ENCODE measurements around the gene UQCRQ.

Gene UQCRQ

GRCh38 chr5:132856011-132856410 is 10.4 kb upstream of the UQCRQ start:
- no peak for DNase-seq (ENCODE audit: insufficient read length)
- FAIRE-seq = no peak
- TF ChIP-seq POLR2AphosphoS5 (IDR thresholded peaks at IDR 0.05; ENCODE audit: low read depth, low read length) (no peak), TAF1 (IDR thresholded peaks at IDR 0.05; ENCODE audit: borderline replicate concordance, low read depth, low read length) (no peak), POLR2A (IDR thresholded peaks at IDR 0.05; ENCODE audit: low read depth, low read length) (no peak)

- no peak for FAIRE-seq
- DNase-seq (ENCODE audit: insufficient read length) = no peak
- TF ChIP-seq POLR2AphosphoS5 (IDR thresholded peaks at IDR 0.05; ENCODE audit: low read depth, low read length) (no peak), POLR2A (IDR thresholded peaks at IDR 0.05; ENCODE audit: low read depth, low read length) (no peak), TAF1 (IDR thresholded peaks at IDR 0.05; ENCODE audit: borderline replicate concordance, low read depth, low read length) (no peak)
These were observed 6.5 kb upstream of the UQCRQ start for GRCh38 chr5:132859889-132860437.

GRCh38 chr5:132860742-132861141 is 5.7 kb upstream of the UQCRQ start:
- FAIRE-seq (no peak), DNase-seq (ENCODE audit: insufficient read length) (no peak)
- TF ChIP-seq POLR2AphosphoS5 (IDR thresholded peaks at IDR 0.05; ENCODE audit: low read depth, low read length) (no peak), POLR2A (IDR thresholded peaks at IDR 0.05; ENCODE audit: low read depth, low read length) (no peak), TAF1 (IDR thresholded peaks at IDR 0.05; ENCODE audit: borderline replicate concordance, low read depth, low read length) (no peak)

GRCh38 chr5:132865668-132866341 is 637 bp upstream of the UQCRQ start:
- FAIRE-seq = no peak
- no peak for DNase-seq (ENCODE audit: insufficient read length)
- no peak for TF ChIP-seq TAF1 (IDR thresholded peaks at IDR 0.05; ENCODE audit: borderline replicate concordance, low read depth, low read length)

GRCh38 chr5:132867046-132867451 is 607 bp downstream of the UQCRQ start:
- DNase-seq (ENCODE audit: insufficient read length) (no peak), FAIRE-seq (no peak)
- no peak for TF ChIP-seq TAF1 (IDR thresholded peaks at IDR 0.05; ENCODE audit: borderline replicate concordance, low read depth, low read length)
- TF ChIP-seq POLR2AphosphoS5 (IDR thresholded peaks at IDR 0.05; ENCODE audit: low read depth, low read length) = no peak
- TF ChIP-seq POLR2A (IDR thresholded peaks at IDR 0.05; ENCODE audit: low read depth, low read length) = no peak

- TF ChIP-seq TAF1 (IDR thresholded peaks at IDR 0.05; ENCODE audit: borderline replicate concordance, low read depth, low read length) = no peak
- TF ChIP-seq POLR2AphosphoS5 (IDR thresholded peaks at IDR 0.05; ENCODE audit: low read depth, low read length) = 0 out of 2 replicates have a peak, but pooled peaks have one; percentile 22
- no peak for FAIRE-seq
- DNase-seq (ENCODE audit: insufficient read length) = no peak
These were observed 2.3 kb downstream of the UQCRQ start for GRCh38 chr5:132868754-132869153.

- FAIRE-seq = no peak
- no peak for DNase-seq (ENCODE audit: insufficient read length)
- no peak for TF ChIP-seq POLR2A (IDR thresholded peaks at IDR 0.05; ENCODE audit: low read depth, low read length)
- TF ChIP-seq TAF1 (IDR thresholded peaks at IDR 0.05; ENCODE audit: borderline replicate concordance, low read depth, low read length) = no peak
These were observed 4.4 kb downstream of the UQCRQ start for GRCh38 chr5:132870801-132871200.

- DNase-seq (ENCODE audit: insufficient read length) (no peak), FAIRE-seq (no peak)
- TF ChIP-seq POLR2A (IDR thresholded peaks at IDR 0.05; ENCODE audit: low read depth, low read length) (peak; percentile 45), POLR2AphosphoS5 (IDR thresholded peaks at IDR 0.05; ENCODE audit: low read depth, low read length) (no peak)
These were observed 5.2 kb downstream of the UQCRQ start for GRCh38 chr5:132871459-132872284.

- FAIRE-seq (no peak), DNase-seq (ENCODE audit: insufficient read length) (no peak)
- TF ChIP-seq POLR2A (IDR thresholded peaks at IDR 0.05; ENCODE audit: low read depth, low read length) (no peak), TAF1 (IDR thresholded peaks at IDR 0.05; ENCODE audit: borderline replicate concordance, low read depth, low read length) (no peak), POLR2AphosphoS5 (IDR thresholded peaks at IDR 0.05; ENCODE audit: low read depth, low read length) (no peak)
These were observed 6.3 kb downstream of the UQCRQ start for GRCh38 chr5:132872788-132873118.

GRCh38 chr5:132873119-132873929 is 6.9 kb downstream of the UQCRQ start, which contains the start of gene LEAP2:
TSS of gene LEAP2 (plus strand) at chr5:132873668. CDS start at chr5:132873695, 27 bp downstream.
- DNase-seq (ENCODE audit: insufficient read length) = no peak
- FAIRE-seq = no peak
- TF ChIP-seq POLR2AphosphoS5 (IDR thresholded peaks at IDR 0.05; ENCODE audit: low read depth, low read length) = no peak; the same call in 1 of the 2 replicates
- 0 out of 2 replicates have a peak, but pooled peaks have one; percentile 11 for TF ChIP-seq POLR2A (IDR thresholded peaks at IDR 0.05; ENCODE audit: low read depth, low read length)

GRCh38 chr5:132873930-132874271 is 7.5 kb downstream of the UQCRQ start:
- no peak for TF ChIP-seq POLR2AphosphoS5 (IDR thresholded peaks at IDR 0.05; ENCODE audit: low read depth, low read length)
- TF ChIP-seq TAF1 (IDR thresholded peaks at IDR 0.05; ENCODE audit: borderline replicate concordance, low read depth, low read length) = no peak
- 0 out of 2 replicates have a peak, but pooled peaks have one; percentile 1 for TF ChIP-seq POLR2A (IDR thresholded peaks at IDR 0.05; ENCODE audit: low read depth, low read length)
- DNase-seq (ENCODE audit: insufficient read length) (no peak), FAIRE-seq (no peak)
